ENCODE results near the gene HLA-A. TPM values are rescaled to one million over a fixed set of nuclear protein-coding genes. Genes with fewer than 3 reads are reported as not detected.

The HLA-A gene
- total RNA-seq, 1 donor from 2014 or later, result 187 TPM

GRCh38 chr6:29953686-29954085 lies 11.4 kb downstream of the HLA-A start:
- TF ChIP-seq CTCF (IDR thresholded peaks at IDR 0.05), result no peak
- H3K4me3 Mint-ChIP-seq (ENCODE audit: unreplicated experiment), result no peak overlapping the region
- no peak for DNase-seq (ENCODE audit: low spot score)
- H3K4me1 Mint-ChIP-seq (ENCODE audit: low read depth), result peaks cover 13% of the 10 kb centered on the region
- peak overlapping the region; percentile 37 for H3K27ac Mint-ChIP-seq (ENCODE audit: unreplicated experiment)
- H3K9me3 Mint-ChIP-seq (ENCODE audit: low read depth), result no peaks in the 10 kb centered on the region
- no peaks in the 10 kb centered on the region for H3K27me3 Mint-ChIP-seq (ENCODE audit: low read depth)
- H3K36me3 Mint-ChIP-seq (ENCODE audit: low read depth), result no peaks in the 10 kb centered on the region

DNA sequence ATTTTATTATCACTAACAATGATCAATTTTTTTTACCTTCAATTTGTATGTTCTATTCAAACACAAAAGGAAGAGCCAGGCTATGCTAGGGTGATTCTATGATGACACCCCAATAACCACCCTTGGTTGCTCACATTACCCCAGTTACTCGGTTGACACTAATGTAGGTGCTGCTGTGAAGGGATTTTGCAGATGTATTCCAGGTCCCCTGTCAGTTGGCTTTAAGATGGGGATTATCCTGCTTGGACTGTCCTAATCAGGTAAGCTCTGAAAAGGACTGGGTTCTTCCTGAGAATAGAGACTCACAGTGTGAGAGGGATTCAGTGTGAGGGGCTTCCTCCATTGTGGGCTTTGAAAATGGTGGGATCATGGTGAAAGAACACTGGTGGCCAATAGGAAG lies 11.9 kb downstream of the HLA-A start:
- no peak for TF ChIP-seq CTCF (IDR thresholded peaks at IDR 0.05)
- peaks cover 13% of the 10 kb centered on the region for H3K4me1 Mint-ChIP-seq (ENCODE audit: low read depth)

GRCh38 chr6:29955783-29956182 lies 13.5 kb downstream of the HLA-A start:
- DNase-seq (ENCODE audit: low spot score), result no peak
- no peak overlapping the region for H3K27ac Mint-ChIP-seq (ENCODE audit: unreplicated experiment)
- H3K9me3 Mint-ChIP-seq (ENCODE audit: low read depth), result no peaks in the 10 kb centered on the region
- H3K36me3 Mint-ChIP-seq (ENCODE audit: low read depth), result no peaks in the 10 kb centered on the region
- no peak overlapping the region for H3K4me3 Mint-ChIP-seq (ENCODE audit: unreplicated experiment)
- H3K4me1 Mint-ChIP-seq (ENCODE audit: low read depth), result peaks cover 13% of the 10 kb centered on the region
- no peak for TF ChIP-seq CTCF (IDR thresholded peaks at IDR 0.05)
- no peaks in the 10 kb centered on the region for H3K27me3 Mint-ChIP-seq (ENCODE audit: low read depth)

More for the DNA sequence above, 11.9 kb downstream of the HLA-A start:
- Mint-ChIP-seq H3K27ac (ENCODE audit: unreplicated experiment) (no peak overlapping the region), H3K27me3 (ENCODE audit: low read depth) (no peaks in the 10 kb centered on the region), H3K4me3 (ENCODE audit: unreplicated experiment) (no peak overlapping the region), H3K36me3 (ENCODE audit: low read depth) (no peaks in the 10 kb centered on the region), H3K9me3 (ENCODE audit: low read depth) (no peaks in the 10 kb centered on the region)
- DNase-seq (ENCODE audit: low spot score), result no peak

- peaks cover 13% of the 10 kb centered on the region for H3K4me1 Mint-ChIP-seq (ENCODE audit: low read depth)
- no peaks in the 10 kb centered on the region for H3K36me3 Mint-ChIP-seq (ENCODE audit: low read depth)
- DNase-seq (ENCODE audit: low spot score), result no peak
- no peak overlapping the region for H3K4me3 Mint-ChIP-seq (ENCODE audit: unreplicated experiment)
- no peaks in the 10 kb centered on the region for H3K27me3 Mint-ChIP-seq (ENCODE audit: low read depth)
- H3K9me3 Mint-ChIP-seq (ENCODE audit: low read depth), result no peaks in the 10 kb centered on the region
- no peak for TF ChIP-seq CTCF (IDR thresholded peaks at IDR 0.05)
- no peak overlapping the region for H3K27ac Mint-ChIP-seq (ENCODE audit: unreplicated experiment)
Measured at GRCh38 chr6:29956518-29956917, 14.2 kb downstream of the HLA-A start.

DNA sequence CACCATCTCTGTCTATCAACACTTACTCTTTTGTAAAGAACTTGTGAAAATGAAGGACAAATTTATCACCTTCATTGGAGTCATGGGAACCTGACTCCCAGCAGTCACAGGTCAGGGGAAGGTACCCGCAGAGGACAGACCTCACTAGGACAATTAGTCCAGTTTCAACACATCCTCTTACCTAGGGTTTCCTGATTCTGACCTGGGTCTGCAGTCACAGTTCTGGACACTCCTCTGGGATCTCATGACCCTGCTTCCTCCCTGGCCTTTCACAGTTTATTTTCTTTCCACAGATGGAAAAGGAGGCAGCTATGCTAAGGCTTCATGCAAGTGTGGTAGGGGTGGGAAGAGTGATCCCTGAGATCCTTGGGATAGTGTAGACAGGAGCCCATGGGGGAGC lies 15.7 kb downstream of the HLA-A start:
- Mint-ChIP-seq H3K27me3 (ENCODE audit: low read depth) (no peaks in the 10 kb centered on the region), H3K4me1 (ENCODE audit: low read depth) (peaks cover 7% of the 10 kb centered on the region), H3K27ac (ENCODE audit: unreplicated experiment) (no peak overlapping the region), H3K9me3 (ENCODE audit: low read depth) (no peaks in the 10 kb centered on the region), H3K36me3 (ENCODE audit: low read depth) (no peaks in the 10 kb centered on the region), H3K4me3 (ENCODE audit: unreplicated experiment) (no peak overlapping the region)
- no peak for TF ChIP-seq CTCF (IDR thresholded peaks at IDR 0.05)
- no peak for DNase-seq (ENCODE audit: low spot score)

Data from chondrocyte (in vitro differentiated cells).